ENCODE results near the gene MED13. TPM values are rescaled to one million over a fixed set of nuclear protein-coding genes. Genes with fewer than 3 reads are reported as not detected.

The MED13 gene
- polyA plus RNA-seq: 17.0 to 21.4 TPM (median 20.9 TPM) in 3 replicates
- polyA plus RNA-seq (2011; ENCODE audit: low read depth): 20.5 TPM
- polyA plus RNA-seq (2011; cell fraction: cytosol; rRNA removed): 8.1 and 19.2 TPM in 2 replicates
- 25.7 and 27.7 TPM in 2 replicates for polyA plus RNA-seq (2011; cell fraction: nucleus; rRNA removed)
- 13.7 and 15.5 TPM in 2 replicates for polyA plus RNA-seq (2012; ENCODE audit: low replicate concordance)
- polyA minus RNA-seq: 60.7 to 135 TPM (median 115 TPM) in 3 replicates
- 26.3 TPM for polyA minus RNA-seq (2011; cell fraction: cytosol; rRNA and poly(A)+ RNA removed)
- polyA minus RNA-seq (2011; cell fraction: nucleus; rRNA and poly(A)+ RNA removed): 61.2 and 122 TPM in 2 replicates

- H4K20me1 ChIP-seq (ENCODE audit: control insufficient read depth, extremely low read depth, insufficient read depth, low read length): peaks cover 7% of the 10 kb centered on the region
- H3K9me3 ChIP-seq (ENCODE audit: control insufficient read depth, low read depth, low read length): no peaks in the 10 kb centered on the region
- H3K4me1 ChIP-seq (ENCODE audit: control insufficient read depth, extremely low read depth, insufficient read depth, low read length): peaks cover 13% of the 10 kb centered on the region
- peak within 1 kb of the TSS; percentile 99 for H3K27ac ChIP-seq (ENCODE audit: control insufficient read depth, insufficient read depth, low read length)
- peaks cover 56% of the 10 kb centered on the region for H3K79me2 ChIP-seq (ENCODE audit: control insufficient read depth, insufficient read depth, low read length)
- FAIRE-seq (no peak), DNase-seq (ENCODE audit: low read depth, low spot score) (no peak)
- H3K9ac ChIP-seq (ENCODE audit: control insufficient read depth, extremely low read depth, insufficient read depth, low read length): peak within 1 kb of the TSS; percentile 100
- TF ChIP-seq EZH2 (IDR thresholded peaks at IDR 0.05; ENCODE audit: low read length) (no peak), CTCF (optimal IDR thresholded peaks at IDR 0.05 in 1 of 3, IDR thresholded peaks at IDR 0.05 in 1 of 3, conservative IDR thresholded peaks at IDR 0.05 in 1 of 3; ENCODE audit: extremely low read depth in 1 of 3, insufficient read depth in 2 of 3, low read length in 3 of 3) (no peak)
- peak within 1 kb of the TSS; percentile 81 for H3K4me2 ChIP-seq (ENCODE audit: control insufficient read depth, extremely low read depth, insufficient read depth, low read depth, low read length)
- peak within 1 kb of the TSS; percentile 88 to 94 (median 88) for H3K4me3 ChIP-seq (ENCODE audit: control insufficient read depth in 2 of 3, extremely low read depth in 1 of 3, insufficient read depth in 2 of 3, low read depth in 1 of 3, low read length in 3 of 3)
- no peaks in the 10 kb centered on the region for H3K36me3 ChIP-seq (ENCODE audit: control insufficient read depth in 2 of 2, extremely low read depth in 1 of 2, insufficient read depth in 2 of 2, low read length in 2 of 2)
- no peaks in the 10 kb centered on the region for H3K9me1 ChIP-seq (ENCODE audit: control insufficient read depth, extremely low read depth, insufficient read depth, low read length)
- dilution Hi-C loops (cut with MboI; ENCODE audit: extremely low pct_ligation_motif_present, low sequenced_read_pairs): no loop called here
- no peaks in the 10 kb centered on the region for H3K27me3 ChIP-seq (ENCODE audit: control insufficient read depth, extremely low read depth, insufficient read depth, low read length)
- H2AFZ ChIP-seq (ENCODE audit: control insufficient read depth, low read length): peak within 1 kb of the TSS; percentile 97
Observed at GRCh38 chr17:62064791-62065563, at the start of gene MED13. Gene MED13 (minus strand): TSS chr17:62065278. CDS start chr17:62065205, 73 bp downstream.

GRCh38 chr17:62112229-62112628 is 47.2 kb upstream of the MED13 start:
- Histone ChIP-seq H3K9me3 (ENCODE audit: control insufficient read depth, low read depth, low read length) (no peaks in the 10 kb centered on the region), H3K4me2 (ENCODE audit: control insufficient read depth, extremely low read depth, insufficient read depth, low read depth, low read length) (no peak overlapping the region), H3K36me3 (ENCODE audit: control insufficient read depth in 2 of 2, extremely low read depth in 1 of 2, insufficient read depth in 2 of 2, low read length in 2 of 2) (no peaks in the 10 kb centered on the region), H3K9ac (ENCODE audit: control insufficient read depth, extremely low read depth, insufficient read depth, low read length) (no peak overlapping the region), H3K27ac (ENCODE audit: control insufficient read depth, insufficient read depth, low read length) (no peak overlapping the region), H4K20me1 (ENCODE audit: control insufficient read depth, extremely low read depth, insufficient read depth, low read length) (no peaks in the 10 kb centered on the region), H3K27me3 (ENCODE audit: control insufficient read depth, extremely low read depth, insufficient read depth, low read length) (no peaks in the 10 kb centered on the region), H3K9me1 (ENCODE audit: control insufficient read depth, extremely low read depth, insufficient read depth, low read length) (no peaks in the 10 kb centered on the region), H3K4me3 (ENCODE audit: control insufficient read depth in 2 of 3, extremely low read depth in 1 of 3, insufficient read depth in 2 of 3, low read depth in 1 of 3, low read length in 3 of 3) (no peak overlapping the region), H3K79me2 (ENCODE audit: control insufficient read depth, insufficient read depth, low read length) (no peaks in the 10 kb centered on the region), H3K4me1 (ENCODE audit: control insufficient read depth, extremely low read depth, insufficient read depth, low read length) (no peaks in the 10 kb centered on the region), H2AFZ (ENCODE audit: control insufficient read depth, low read length) (no peak overlapping the region)
- FAIRE-seq (no peak), DNase-seq (ENCODE audit: low read depth, low spot score) (no peak)
- TF ChIP-seq CTCF (optimal IDR thresholded peaks at IDR 0.05 in 1 of 3, IDR thresholded peaks at IDR 0.05 in 1 of 3, conservative IDR thresholded peaks at IDR 0.05 in 1 of 3; ENCODE audit: extremely low read depth in 1 of 3, insufficient read depth in 2 of 3, low read length in 3 of 3) (no peak), EZH2 (IDR thresholded peaks at IDR 0.05; ENCODE audit: low read length) (no peak)
- dilution Hi-C loops (cut with MboI; ENCODE audit: extremely low pct_ligation_motif_present, low sequenced_read_pairs): no loop called here

Measured in keratinocyte (primary cell).